ENCODE measurements around the gene CATSPERZ.

DNA sequence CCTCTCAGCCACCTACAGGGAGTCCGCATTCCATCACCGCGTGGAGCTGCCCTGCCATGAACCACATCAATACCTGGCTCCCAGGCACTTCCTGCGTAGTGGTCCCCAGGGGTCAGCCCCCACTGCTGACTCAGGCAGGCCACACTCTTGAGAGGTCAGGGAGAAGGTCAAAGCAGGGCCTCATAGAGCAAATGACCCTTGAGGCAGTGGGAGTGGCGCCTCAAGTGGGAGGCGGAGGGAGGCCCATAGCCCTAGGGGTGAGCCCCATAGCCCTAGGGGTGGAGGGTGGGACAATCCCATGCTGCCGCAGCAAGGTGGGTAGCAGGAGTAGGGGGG lies 22.7 kb downstream of the CATSPERZ start:
- no peak for TF ChIP-seq EZH2 (IDR thresholded peaks at IDR 0.05; ENCODE audit: borderline replicate concordance, low read length)
- TF ChIP-seq, protein P1, sequence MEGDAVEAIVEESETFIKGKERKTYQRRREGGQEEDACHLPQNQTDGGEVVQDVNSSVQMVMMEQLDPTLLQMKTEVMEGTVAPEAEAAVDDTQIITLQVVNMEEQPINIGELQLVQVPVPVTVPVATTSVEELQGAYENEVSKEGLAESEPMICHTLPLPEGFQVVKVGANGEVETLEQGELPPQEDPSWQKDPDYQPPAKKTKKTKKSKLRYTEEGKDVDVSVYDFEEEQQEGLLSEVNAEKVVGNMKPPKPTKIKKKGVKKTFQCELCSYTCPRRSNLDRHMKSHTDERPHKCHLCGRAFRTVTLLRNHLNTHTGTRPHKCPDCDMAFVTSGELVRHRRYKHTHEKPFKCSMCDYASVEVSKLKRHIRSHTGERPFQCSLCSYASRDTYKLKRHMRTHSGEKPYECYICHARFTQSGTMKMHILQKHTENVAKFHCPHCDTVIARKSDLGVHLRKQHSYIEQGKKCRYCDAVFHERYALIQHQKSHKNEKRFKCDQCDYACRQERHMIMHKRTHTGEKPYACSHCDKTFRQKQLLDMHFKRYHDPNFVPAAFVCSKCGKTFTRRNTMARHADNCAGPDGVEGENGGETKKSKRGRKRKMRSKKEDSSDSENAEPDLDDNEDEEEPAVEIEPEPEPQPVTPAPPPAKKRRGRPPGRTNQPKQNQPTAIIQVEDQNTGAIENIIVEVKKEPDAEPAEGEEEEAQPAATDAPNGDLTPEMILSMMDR (conservative IDR thresholded peaks at IDR 0.05 in 1 of 2, IDR thresholded peaks at IDR 0.05 in 1 of 2; ENCODE audit: extremely low read depth in 1 of 2, insufficient read depth in 1 of 2, low read depth in 1 of 2, low read length in 2 of 2) = no peak

Data from mammary epithelial cell (primary cell).